DMS114 treated with DMSO at 0.1 percent for 48 hours (cell line): ENCODE results near the gene TCFL5.

Experiments
- DNase-seq: peaks from one replicate; lab custom pipeline; 2025; ENCODE audit not compliant: unreplicated experiment; lab: John Stamatoyannopoulos, UW

TCFL5 gene

GRCh38 chr20:62823688-62824475, 37.7 kb downstream of the TCFL5 start:
- no peak for DNase-seq

- DNase-seq = no peak
These were observed 38.6 kb downstream of the TCFL5 start for GRCh38 chr20:62822788-62823651.

GRCh38 chr20:62822239-62822787, 39.3 kb downstream of the TCFL5 start:
- DNase-seq = no peak

GRCh38 chr20:62821726-62822210, 39.9 kb downstream of the TCFL5 start:
- DNase-seq = no peak

GRCh38 chr20:62820962-62821725, 40.5 kb downstream of the TCFL5 start:
- DNase-seq = no peak

GRCh38 chr20:62820208-62820961, 41.2 kb downstream of the TCFL5 start:
- DNase-seq = no peak

GRCh38 chr20:62819494-62820174, 42.0 kb downstream of the TCFL5 start:
- no peak for DNase-seq

GRCh38 chr20:62818592-62819493, 42.8 kb downstream of the TCFL5 start:
- DNase-seq = no peak

GRCh38 chr20:62817975-62818591, 43.5 kb downstream of the TCFL5 start:
- DNase-seq = no peak

GRCh38 chr20:62816884-62817873, 44.4 kb downstream of the TCFL5 start, which contains the start of gene COL9A3:
Gene COL9A3 (plus strand): TSS chr20:62817050. CDS start chr20:62817065, 15 bp downstream.
- no peak for DNase-seq

GRCh38 chr20:62816031-62816883, 45.4 kb downstream of the TCFL5 start:
- no peak for DNase-seq

GRCh38 chr20:62815066-62815991, 46.3 kb downstream of the TCFL5 start:
- DNase-seq = no peak

- DNase-seq = no peak
These were observed 46.9 kb downstream of the TCFL5 start for GRCh38 chr20:62814709-62815065.

- no peak for DNase-seq
These were observed 47.4 kb downstream of the TCFL5 start for GRCh38 chr20:62814060-62814708.
